GM12873 (cell line): ENCODE data around the gene URB1.

Experiments used
- CTCF ChIP-seq: IDR thresholded peaks from 2 replicates; pipeline ENCODE4 v1.5.1; 2012; ENCODE audit warnings: low read depth, mild to moderate bottlenecking, moderate library complexity, low read length, control low read depth; ENCODE audit not compliant: insufficient read depth; ENCODE audit errors: missing control alignments

Gene URB1

DNA sequence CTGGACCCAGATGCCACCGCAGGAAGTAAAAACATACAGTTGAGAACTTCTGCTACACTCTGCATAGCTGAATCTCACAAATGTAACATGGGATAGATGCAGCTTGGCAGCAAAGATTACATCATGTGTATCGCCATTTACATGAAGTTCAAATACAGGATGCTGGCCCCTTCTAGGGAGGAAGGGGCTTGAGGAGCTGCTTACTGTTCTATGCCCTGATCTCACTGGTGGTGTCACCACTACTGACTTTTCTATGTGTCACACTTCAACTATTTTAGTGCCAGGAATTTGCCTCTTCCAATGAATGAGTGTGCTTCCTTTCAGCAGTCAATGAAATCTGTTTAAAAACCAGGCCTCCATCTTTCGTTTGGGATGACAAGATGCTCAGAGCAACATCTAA, 63.0 kb downstream of the URB1 start:
- TF ChIP-seq CTCF: no peak

GRCh38 chr21:32329331-32329730, 63.5 kb downstream of the URB1 start:
- TF ChIP-seq CTCF: no peak

GRCh38 chr21:32328595-32328994, 64.2 kb downstream of the URB1 start:
- TF ChIP-seq CTCF: no peak

DNA sequence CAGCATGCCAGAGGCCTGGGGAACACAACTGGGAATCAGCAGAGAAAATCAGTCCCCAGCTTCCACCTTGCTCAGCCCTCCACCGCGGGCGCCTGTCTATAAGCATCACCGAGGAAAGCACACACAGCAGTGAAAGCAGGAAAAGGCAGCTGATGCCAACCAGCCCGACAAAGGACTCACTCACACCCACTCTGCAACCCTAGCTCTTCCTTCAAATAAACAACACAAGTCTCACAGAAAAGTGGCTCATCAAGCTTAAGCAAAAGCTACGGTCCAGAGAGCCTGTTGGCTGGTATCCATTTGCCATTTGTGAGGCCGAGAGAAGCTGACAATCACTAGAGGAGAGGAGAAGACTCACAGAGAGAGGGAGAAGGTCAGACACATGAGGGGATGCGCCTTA, 67.1 kb downstream of the URB1 start:
- no peak for TF ChIP-seq CTCF

DNA sequence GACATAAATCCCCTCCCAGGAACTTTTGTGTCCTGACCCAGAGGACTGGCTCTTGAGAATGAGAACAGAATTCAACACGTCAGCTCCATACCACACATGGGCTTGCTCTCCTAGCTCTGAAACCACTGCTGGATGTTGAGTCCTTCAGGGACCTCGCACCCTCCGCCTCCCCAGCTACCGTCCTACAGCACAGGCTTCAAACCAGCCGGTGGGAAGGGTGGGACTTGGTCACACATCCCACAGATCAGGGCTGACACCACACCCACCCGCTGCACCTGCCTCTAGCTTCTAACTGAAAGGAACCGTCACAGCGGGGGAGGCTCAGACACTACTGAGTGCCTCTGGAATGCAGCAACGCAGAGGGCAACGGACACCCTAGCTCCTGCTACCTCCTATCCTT, 70.1 kb downstream of the URB1 start:
- no peak for TF ChIP-seq CTCF

- TF ChIP-seq CTCF: no peak
Measured at GRCh38 chr21:32322103-32322502, 70.7 kb downstream of the URB1 start.

DNA sequence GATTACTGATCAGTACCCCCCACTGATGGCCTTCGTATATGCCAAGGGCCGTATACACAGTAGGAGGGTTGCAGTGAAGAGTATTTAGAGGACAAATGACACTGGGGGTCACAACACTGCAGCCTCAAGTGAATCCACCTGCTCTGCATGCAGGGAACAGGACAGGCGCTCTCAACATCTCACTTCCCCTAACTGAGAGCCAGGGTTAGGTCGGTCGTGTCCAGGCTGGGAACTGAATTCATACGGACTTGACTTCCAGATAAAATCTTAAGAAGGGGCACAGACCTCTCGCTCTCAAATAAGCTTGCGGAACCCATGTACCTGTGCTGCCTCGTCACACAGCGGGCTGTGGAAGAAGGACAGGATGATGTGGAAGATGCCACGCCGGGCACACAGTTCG, 71.3 kb downstream of the URB1 start:
- TF ChIP-seq CTCF: no peak

GRCh38 chr21:32320726-32321125, 72.1 kb downstream of the URB1 start:
- TF ChIP-seq CTCF: no peak
